GM21786 (cell line): Measurements from ENCODE around the gene PLP2.
"Not testable (repeated sequence)": the region's sequence is repeated elsewhere in the genome, so short reads cannot be mapped to it uniquely, and the experiment has no call there.

ENCODE experiments used
- ATAC-seq: cut with Tn5 transposase; IDR thresholded peaks from one replicate; pipeline ENCODE4 v1.9.1; 2021; ENCODE audit not compliant: unreplicated experiment

PLP2 gene, protein sequence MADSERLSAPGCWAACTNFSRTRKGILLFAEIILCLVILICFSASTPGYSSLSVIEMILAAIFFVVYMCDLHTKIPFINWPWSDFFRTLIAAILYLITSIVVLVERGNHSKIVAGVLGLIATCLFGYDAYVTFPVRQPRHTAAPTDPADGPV

GRCh38 chrX:49171752-49172279 lies at the start of gene PLP2:
Gene PLP2, plus strand, starts transcription at chrX:49171898. Its CDS starts 103 bp downstream, at chrX:49172001.
- ATAC-seq = peak; percentile 23

DNA sequence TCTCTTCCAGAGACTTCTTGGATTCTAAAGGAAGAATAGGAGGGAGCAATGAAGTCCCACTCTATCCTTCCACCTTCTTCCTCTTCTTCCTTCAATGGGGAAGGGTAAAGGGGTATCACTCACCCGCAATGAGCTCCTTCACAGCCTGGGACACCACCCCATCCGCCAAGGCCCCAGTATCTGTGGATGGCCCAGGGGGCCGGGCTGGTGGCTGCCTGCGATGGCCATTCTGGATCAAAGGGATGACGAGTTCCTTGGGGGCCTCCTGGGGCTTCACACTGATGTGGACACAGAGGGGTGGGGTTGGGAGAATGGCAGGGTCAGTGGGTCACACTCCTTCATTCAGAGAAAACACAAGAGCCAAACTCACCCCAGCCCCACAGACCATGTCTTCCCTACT lies 49.2 kb upstream of the PLP2 start:
- ATAC-seq = no peak

GRCh38 chrX:49127742-49128258 lies 43.9 kb upstream of the PLP2 start:
- not testable (repeated sequence) for ATAC-seq

GRCh38 chrX:49129427-49129826 lies 42.3 kb upstream of the PLP2 start:
- no peak for ATAC-seq

DNA sequence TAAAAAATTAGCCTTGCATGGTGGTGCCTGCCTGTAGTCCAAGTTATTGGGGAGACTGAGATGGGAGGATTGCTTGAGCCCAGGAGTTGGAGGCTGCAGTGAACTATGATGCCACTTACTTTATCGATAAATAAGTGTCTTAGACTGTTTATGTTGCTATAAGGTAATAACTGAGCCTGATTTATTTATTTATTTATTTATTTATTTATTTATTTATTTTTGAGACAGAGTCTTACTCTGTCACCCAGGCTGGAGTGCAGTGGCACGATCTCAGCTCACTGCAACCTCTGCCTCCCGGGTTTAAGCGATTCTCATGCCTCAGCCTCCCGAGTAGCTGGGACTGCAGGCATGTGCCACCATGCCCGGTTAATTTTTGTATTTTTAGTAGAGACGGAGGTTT lies 39.4 kb upstream of the PLP2 start:
- ATAC-seq = not testable (repeated sequence)

DNA sequence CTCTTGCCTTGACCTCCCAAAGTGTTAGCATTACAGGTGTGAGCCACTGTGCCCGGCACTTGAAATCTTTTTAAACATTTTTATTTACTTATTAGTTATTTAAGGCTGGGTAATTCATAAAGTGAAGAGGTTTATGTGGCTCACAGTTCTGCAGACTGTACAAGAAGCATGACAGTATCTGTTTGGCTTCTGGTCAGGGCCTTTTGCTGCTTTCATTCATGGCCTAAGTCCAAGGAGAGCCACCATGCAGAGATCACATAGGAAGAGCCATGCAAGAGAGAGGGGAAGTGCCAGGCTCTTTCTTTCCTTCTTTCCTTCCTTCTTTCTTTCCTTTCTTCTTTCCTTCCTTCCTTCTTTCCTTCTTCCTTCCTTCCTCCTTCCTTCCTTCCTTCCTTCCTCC lies 37.9 kb upstream of the PLP2 start:
- ATAC-seq = no peak

GRCh38 chrX:49137492-49137891 lies 34.2 kb upstream of the PLP2 start:
- no peak for ATAC-seq

DNA sequence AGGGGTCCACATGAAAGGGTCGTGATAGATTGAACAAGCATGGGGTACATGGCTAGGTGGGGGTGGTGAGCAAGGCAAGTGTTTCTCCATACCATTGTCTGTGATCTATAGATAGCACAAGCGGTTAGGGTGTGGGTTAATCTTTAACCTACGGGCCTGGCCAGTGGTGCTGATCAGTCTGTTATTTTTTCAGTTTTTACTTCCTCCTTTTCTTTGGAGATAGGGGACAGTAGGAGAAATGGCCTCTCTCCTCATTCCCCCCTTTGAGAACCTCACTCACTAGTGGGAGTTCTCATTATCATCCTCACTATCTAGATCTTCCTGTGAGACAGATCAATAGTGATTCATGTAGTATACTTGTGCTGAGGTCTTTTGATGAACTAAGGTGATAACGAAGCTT lies 32.0 kb upstream of the PLP2 start:
- ATAC-seq = no peak

DNA sequence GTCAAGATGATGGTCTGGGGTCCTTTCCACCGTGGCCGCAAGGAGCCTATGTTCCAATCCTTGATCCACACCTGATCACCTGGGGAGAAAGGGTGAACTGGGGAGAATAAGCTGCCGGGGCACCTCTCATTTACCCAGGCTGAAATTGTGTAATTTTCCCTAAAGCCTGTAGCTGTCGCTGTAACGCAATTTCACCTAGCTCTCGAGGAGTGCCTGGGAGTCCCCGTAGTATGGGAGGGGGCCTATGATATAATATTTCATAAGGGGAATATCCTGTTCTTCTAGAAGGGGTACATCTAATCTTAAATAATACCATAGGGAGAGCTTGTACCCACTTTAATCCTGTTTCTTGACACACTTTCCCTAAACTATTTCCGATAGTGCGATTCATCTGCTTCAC lies 29.4 kb upstream of the PLP2 start:
- ATAC-seq = not testable (repeated sequence)

- not testable (repeated sequence) for ATAC-seq
Observed at GRCh38 chrX:49143154-49143553, 28.5 kb upstream of the PLP2 start.

DNA sequence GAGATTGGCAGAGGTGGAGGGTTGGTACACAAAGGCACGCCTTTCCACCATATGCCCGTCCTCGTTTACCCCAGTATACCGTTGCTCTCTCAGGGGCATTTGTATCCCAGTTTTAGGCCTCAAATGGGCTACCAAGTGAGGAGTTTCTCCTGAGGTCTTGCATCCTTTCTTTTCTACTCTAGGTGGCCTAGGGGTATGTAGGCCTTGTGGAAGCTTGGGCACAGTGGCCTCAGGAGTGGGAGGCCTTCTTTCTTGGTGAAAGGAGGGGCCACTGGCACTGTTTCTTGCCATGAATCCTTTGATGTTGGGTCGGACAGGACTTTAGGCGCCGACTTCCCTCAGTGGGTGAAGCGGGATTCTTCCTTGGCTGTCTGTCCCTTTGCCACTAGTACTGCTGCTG lies 24.4 kb upstream of the PLP2 start:
- no peak for ATAC-seq

GRCh38 chrX:49147936-49148335 lies 23.8 kb upstream of the PLP2 start:
- ATAC-seq = no peak

DNA sequence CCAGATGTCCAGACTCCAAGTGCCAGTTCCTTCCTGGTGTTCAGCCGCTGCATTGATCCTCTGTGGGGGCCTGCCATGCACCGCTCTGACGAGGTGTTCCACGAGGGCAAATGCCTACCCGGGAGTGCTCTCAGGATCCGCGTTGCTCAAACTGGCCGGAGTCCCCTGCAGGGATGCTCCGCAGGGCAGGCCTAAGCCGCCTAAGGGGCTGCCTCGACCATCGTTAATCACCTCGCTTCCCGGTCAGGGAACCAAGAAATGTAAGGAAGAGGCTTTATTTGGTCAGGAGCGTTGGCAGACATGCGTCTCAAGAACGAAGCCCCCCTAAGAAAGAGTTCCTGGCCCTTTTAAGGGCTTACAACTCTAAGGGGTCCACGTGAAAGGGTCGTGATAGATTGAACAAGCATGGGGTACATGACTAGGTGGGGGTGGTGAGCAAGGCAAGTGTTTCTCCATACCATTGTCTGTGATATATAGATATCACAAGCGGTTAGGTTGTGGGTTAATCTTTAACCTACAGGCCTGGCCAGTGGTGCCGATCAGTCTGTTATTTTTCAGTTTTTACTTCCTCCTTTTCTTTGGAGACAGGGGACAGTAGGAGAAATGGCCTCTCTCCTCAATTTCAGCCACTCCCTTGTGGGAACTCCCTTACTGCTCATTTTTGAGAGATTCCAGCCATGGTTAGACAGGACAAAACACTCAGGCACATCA lies 23.2 kb upstream of the PLP2 start:
- ATAC-seq = not testable (repeated sequence)

GRCh38 chrX:49149291-49149690 lies 22.4 kb upstream of the PLP2 start:
- not testable (repeated sequence) for ATAC-seq

DNA sequence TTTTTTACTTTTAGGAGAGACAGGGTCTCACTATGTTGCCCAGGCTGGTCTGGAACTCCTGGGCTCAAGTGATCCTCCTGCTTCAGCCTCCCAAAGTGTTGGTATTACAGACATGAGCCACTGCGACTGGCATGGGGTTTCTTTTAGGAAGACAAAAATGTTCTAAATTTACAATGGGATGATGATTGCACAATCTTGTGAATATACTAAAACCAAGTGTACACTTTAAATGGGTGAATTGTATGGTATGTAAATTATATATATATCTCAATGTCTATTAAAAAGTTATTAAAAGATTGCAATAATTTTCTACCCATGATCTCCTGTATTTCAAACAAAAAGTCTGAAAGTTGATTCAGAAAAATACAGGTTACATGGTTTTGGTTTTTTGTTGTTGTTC lies 18.2 kb upstream of the PLP2 start:
- no peak for ATAC-seq

- no peak for ATAC-seq
Observed at GRCh38 chrX:49155243-49155899, 16.3 kb upstream of the PLP2 start.

DNA sequence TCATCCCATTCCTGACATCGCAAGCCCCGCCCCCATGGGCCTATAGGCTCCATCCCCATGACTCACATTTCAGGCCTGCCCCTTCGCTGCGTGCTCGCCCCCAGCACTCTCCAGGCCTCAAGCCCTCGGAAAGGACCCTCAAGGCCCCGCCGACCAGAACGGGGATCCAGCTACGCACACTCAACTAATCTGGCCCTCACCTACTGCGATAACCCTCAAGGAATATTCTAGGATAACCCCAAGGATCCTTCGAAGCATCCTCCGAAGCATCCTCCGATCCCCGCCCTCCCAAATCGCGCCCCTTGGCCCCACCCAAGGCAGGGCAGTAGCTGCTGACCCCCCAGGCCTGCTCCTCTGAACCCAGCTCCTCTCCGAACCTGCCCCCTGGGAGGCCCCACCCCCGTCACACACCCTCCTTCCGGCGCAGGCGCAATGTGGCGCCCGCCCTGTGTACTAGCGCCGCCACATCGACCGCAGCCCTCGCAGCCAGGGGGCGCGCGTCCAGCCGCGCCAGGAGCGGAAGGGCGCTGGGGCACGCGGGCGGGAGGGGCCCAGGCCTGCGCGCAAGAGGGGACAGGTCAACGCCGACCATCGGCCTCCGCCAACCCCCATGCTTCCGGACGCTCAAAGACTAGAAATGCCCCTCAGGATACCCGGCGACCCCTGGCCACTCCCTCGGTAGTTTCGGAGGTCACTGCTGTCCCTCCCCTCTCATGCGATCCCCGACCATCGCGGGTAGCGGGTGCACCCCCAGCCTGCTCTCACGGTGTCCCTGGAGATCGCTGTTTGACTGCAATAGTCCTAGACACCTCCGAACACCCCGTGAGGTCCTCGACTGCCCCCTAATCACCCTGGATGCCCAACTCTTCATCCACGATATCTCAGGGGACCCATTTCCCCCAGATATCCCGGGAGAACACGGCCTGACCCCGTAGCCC lies 15.5 kb upstream of the PLP2 start:
- ATAC-seq = peak; percentile 79

GRCh38 chrX:49157194-49157593 lies 14.5 kb upstream of the PLP2 start:
- no peak for ATAC-seq

DNA sequence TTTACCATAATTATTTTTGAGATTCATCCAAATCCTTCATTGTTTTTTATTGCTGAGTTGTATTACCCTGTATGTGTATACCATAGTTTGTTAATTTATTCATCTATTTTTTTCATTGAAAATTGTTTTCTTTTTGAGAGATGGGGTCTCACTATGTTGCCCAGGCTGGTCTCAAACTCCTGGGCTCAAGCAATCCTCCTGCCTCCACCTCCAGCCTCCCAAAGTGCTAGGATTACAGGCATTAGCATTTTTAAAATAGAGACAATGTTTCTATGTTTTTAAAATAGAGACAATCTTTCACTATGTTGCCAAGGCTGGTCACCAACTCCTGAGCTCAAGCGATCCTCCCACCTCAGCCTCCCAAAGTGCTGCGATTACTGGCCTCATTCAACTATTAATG lies 10.8 kb upstream of the PLP2 start:
- ATAC-seq = no peak

DNA sequence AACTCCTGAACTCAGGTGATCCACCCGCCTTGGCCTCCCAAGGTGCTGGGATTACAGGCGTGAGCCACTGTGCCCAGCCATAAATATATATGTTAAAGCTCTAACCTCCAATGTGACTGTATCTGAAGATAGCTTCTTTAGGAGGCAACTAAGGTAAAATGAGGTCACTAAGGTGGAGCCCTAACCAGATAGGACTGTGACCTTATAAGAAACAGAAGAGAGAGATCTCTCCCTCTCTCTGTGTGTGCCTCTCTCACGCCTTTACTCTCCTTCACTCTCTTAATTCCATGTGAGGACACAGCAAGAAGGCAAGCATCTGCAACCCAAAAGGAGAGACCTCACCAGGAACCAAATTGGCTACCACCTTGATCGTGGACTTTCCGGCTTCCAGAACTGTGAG lies 10.1 kb upstream of the PLP2 start:
- ATAC-seq = no peak

DNA sequence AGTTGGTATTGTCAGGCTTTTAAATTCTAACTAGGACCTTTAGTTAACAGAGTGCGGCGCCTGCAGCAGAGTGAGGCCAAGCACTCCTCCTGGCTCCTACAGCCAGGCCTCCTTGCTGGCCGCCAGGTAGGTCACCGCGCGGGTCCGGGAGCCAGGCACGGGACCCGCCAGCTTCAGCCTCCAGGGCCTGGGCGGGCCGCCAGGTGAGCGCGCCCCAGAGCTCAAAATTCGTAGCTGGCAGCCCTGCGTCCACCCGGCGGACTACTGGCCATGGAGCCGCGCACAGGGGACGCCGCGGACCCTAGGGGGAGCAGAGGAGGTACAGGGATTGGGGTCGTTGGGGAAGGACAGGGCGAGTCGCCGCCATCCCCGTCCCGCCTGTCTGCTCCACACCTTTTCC lies 9.1 kb upstream of the PLP2 start, which contains the start of gene MAGIX:
Gene MAGIX (plus strand): TSS at position 139 of the 400 bp plus-strand sequence. CDS start 132 bp downstream, at position 271.
- ATAC-seq = no peak
